ENCODE results near the gene TRABD2B.

The TRABD2B gene

GRCh38 chr1:47844558-47844955, 152.6 kb downstream of the TRABD2B start:
- no peak for DNase-seq

- DNase-seq: no peak
Measured at GRCh38 chr1:47843781-47844557, 153.2 kb downstream of the TRABD2B start.

- no peak for DNase-seq
Measured at GRCh38 chr1:47843059-47843458, 154.1 kb downstream of the TRABD2B start.

GRCh38 chr1:47842228-47842919, 154.8 kb downstream of the TRABD2B start:
- DNase-seq: no peak

GRCh38 chr1:47841356-47841755, 155.8 kb downstream of the TRABD2B start:
- no peak for DNase-seq

GRCh38 chr1:47840393-47841190, 156.6 kb downstream of the TRABD2B start:
- peak; percentile 10 for DNase-seq

- DNase-seq: no peak
Measured at GRCh38 chr1:47839433-47839760, 157.8 kb downstream of the TRABD2B start.

- no peak for DNase-seq
Measured at GRCh38 chr1:47838562-47839432, 158.4 kb downstream of the TRABD2B start.

GRCh38 chr1:47837866-47838561, 159.2 kb downstream of the TRABD2B start:
- no peak for DNase-seq

- DNase-seq: no peak
Measured at GRCh38 chr1:47837056-47837830, 159.9 kb downstream of the TRABD2B start.

- DNase-seq: no peak
Measured at GRCh38 chr1:47835409-47835808, 161.8 kb downstream of the TRABD2B start.

- no peak for DNase-seq
Measured at GRCh38 chr1:47834326-47834725, 162.9 kb downstream of the TRABD2B start.

- no peak for DNase-seq
Measured at GRCh38 chr1:47830641-47831333, 166.4 kb downstream of the TRABD2B start.

GRCh38 chr1:47830021-47830420, 167.2 kb downstream of the TRABD2B start:
- no peak for DNase-seq

GRCh38 chr1:47828978-47829377, 168.2 kb downstream of the TRABD2B start:
- no peak for DNase-seq

GRCh38 chr1:47827109-47827508, 170.1 kb downstream of the TRABD2B start:
- DNase-seq: no peak

- no peak for DNase-seq
Measured at GRCh38 chr1:47824716-47825115, 172.5 kb downstream of the TRABD2B start.

GRCh38 chr1:47824297-47824696, 172.9 kb downstream of the TRABD2B start:
- no peak for DNase-seq

GRCh38 chr1:47823040-47823808, 174.0 kb downstream of the TRABD2B start:
- DNase-seq: no peak

GRCh38 chr1:47821760-47822159, 175.4 kb downstream of the TRABD2B start:
- no peak for DNase-seq
